Measurements from ENCODE around the gene PRICKLE4. TPM values are rescaled to one million over a fixed set of nuclear protein-coding genes. Genes with fewer than 3 reads are reported as not detected.
A peak's percentile ranks its signal among the peaks of the same experiment; 100 is the strongest.

PRICKLE4 gene
- total and polyA plus RNA-seq, 2 experiments from 2014 or later = 0.48 to 0.66 TPM

DNA sequence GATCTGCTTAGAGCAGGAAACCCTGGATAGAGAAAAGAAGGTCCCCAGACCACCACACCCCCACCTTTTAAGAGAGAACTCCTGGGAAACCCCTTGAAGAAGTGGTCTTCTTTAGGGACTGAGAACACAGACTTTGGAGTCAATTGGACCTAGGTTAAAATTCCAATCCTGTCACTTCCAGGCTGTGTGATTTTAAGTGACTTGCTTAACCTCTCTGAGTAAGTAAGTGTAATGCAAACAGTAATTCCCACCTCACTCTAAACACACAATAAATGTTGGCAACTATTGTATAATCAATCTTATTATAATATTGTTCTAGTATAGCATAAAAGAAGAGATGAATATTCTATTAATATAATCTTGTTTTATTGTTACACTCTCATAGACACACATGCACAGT, 48.4 kb upstream of the PRICKLE4 start (continued):
- TF ChIP-seq, protein P1, sequence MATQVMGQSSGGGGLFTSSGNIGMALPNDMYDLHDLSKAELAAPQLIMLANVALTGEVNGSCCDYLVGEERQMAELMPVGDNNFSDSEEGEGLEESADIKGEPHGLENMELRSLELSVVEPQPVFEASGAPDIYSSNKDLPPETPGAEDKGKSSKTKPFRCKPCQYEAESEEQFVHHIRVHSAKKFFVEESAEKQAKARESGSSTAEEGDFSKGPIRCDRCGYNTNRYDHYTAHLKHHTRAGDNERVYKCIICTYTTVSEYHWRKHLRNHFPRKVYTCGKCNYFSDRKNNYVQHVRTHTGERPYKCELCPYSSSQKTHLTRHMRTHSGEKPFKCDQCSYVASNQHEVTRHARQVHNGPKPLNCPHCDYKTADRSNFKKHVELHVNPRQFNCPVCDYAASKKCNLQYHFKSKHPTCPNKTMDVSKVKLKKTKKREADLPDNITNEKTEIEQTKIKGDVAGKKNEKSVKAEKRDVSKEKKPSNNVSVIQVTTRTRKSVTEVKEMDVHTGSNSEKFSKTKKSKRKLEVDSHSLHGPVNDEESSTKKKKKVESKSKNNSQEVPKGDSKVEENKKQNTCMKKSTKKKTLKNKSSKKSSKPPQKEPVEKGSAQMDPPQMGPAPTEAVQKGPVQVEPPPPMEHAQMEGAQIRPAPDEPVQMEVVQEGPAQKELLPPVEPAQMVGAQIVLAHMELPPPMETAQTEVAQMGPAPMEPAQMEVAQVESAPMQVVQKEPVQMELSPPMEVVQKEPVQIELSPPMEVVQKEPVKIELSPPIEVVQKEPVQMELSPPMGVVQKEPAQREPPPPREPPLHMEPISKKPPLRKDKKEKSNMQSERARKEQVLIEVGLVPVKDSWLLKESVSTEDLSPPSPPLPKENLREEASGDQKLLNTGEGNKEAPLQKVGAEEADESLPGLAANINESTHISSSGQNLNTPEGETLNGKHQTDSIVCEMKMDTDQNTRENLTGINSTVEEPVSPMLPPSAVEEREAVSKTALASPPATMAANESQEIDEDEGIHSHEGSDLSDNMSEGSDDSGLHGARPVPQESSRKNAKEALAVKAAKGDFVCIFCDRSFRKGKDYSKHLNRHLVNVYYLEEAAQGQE (IDR thresholded peaks at IDR 0.05; ENCODE audit: unreplicated experiment) = no peak
- TF ChIP-seq CREB1 (CRISPR knock-in tag; IDR thresholded peaks at IDR 0.05; ENCODE audit: low read depth) (no peak), POLR2AphosphoS5 (IDR thresholded peaks at IDR 0.05; ENCODE audit: low read depth) (no peak), EZH2phosphoT487 (IDR thresholded peaks at IDR 0.05; ENCODE audit: unreplicated experiment) (no peak)
- TF ChIP-seq, protein P2, sequence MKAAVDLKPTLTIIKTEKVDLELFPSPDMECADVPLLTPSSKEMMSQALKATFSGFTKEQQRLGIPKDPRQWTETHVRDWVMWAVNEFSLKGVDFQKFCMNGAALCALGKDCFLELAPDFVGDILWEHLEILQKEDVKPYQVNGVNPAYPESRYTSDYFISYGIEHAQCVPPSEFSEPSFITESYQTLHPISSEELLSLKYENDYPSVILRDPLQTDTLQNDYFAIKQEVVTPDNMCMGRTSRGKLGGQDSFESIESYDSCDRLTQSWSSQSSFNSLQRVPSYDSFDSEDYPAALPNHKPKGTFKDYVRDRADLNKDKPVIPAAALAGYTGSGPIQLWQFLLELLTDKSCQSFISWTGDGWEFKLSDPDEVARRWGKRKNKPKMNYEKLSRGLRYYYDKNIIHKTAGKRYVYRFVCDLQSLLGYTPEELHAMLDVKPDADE (IDR thresholded peaks at IDR 0.05) = no peak

DNA sequence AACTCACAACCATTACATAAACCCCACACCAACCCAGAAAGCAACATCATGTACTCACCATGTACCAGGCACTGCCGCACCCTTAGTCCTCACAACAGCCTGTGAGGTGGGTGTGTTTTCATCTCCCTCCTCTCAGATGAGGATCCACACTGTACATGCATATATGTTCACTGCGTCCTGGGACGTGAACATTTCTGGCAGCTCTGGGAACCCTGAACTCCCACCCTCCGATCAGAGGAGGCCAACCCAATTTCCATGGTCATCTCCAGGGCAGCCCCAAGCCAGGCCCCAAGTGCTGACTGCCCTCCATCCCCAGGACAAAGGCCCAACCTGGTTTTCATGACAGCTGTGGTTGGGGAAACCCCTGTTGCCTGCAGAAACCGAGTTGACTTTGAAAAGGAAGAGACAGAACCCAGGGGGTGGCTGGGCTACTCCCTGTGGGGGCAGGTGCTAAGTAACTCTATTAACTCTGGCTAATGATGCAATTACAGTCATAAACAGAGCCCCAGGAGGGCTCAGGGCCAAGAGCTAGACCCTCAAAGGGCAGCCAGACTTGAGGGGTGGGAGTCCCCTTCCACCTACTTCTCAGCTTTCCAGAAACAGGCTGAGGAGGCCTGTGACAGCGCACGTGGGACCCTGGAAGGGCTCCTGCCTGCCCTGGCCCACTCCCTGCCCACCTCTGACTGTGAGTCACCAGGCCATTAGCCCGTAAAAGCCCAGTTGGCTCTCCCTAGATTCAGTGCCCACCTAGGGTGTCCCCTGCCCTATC, 47.8 kb upstream of the PRICKLE4 start:
- Mint-ChIP-seq H3K27ac (no peak overlapping the region), H3K4me3 (peak overlapping the region; percentile 86), H3K9me3 (no peaks in the 10 kb centered on the region), H3K27me3 (ENCODE audit: insufficient read depth, low read depth, poor library complexity) (peaks cover 24% of the 10 kb centered on the region), H3K36me3 (ENCODE audit: low read depth) (no peaks in the 10 kb centered on the region), H3K4me1 (peaks cover 55% of the 10 kb centered on the region)
- Histone ChIP-seq H3K4me3 (peak overlapping the region; percentile 80), H3F3A (replicated peaks; ENCODE audit: low read depth) (peaks cover 14% of the 10 kb centered on the region), H3K4me2 (peak overlapping the region; percentile 95), H3K79me2 (replicated peaks; ENCODE audit: insufficient read depth) (no peaks in the 10 kb centered on the region), H2AFZ (peak overlapping the region; percentile 96; the same call in 1 of the 2 replicates), H3K27ac (ENCODE audit: low read depth) (no peak overlapping the region), H3K9me2 (ENCODE audit: insufficient read depth) (no peaks in the 10 kb centered on the region), H3K36me3 (ENCODE audit: insufficient read depth) (no peaks in the 10 kb centered on the region), H3K27me3 (ENCODE audit: insufficient read depth) (peaks cover 18% of the 10 kb centered on the region), H4K20me1 (replicated peaks; ENCODE audit: insufficient read depth) (no peaks in the 10 kb centered on the region), H3K4me1 (ENCODE audit: insufficient read depth) (peaks cover 32% of the 10 kb centered on the region)
- DNase-seq (ENCODE audit: low spot score) (peak; percentile 33), ATAC-seq (peak; percentile 3)
- no peak for TF ChIP-seq JUNB (IDR thresholded peaks at IDR 0.05; ENCODE audit: unreplicated experiment)
- no peak for TF ChIP-seq CREB1 (CRISPR knock-in tag; IDR thresholded peaks at IDR 0.05; ENCODE audit: low read depth)
- TF ChIP-seq, protein P2 (IDR thresholded peaks at IDR 0.05) = no peak; the same call in 1 of the 2 replicates
- no peak for TF ChIP-seq ZNF114 (CRISPR knock-in tag; IDR thresholded peaks at IDR 0.05)
- TF ChIP-seq, protein P3, sequence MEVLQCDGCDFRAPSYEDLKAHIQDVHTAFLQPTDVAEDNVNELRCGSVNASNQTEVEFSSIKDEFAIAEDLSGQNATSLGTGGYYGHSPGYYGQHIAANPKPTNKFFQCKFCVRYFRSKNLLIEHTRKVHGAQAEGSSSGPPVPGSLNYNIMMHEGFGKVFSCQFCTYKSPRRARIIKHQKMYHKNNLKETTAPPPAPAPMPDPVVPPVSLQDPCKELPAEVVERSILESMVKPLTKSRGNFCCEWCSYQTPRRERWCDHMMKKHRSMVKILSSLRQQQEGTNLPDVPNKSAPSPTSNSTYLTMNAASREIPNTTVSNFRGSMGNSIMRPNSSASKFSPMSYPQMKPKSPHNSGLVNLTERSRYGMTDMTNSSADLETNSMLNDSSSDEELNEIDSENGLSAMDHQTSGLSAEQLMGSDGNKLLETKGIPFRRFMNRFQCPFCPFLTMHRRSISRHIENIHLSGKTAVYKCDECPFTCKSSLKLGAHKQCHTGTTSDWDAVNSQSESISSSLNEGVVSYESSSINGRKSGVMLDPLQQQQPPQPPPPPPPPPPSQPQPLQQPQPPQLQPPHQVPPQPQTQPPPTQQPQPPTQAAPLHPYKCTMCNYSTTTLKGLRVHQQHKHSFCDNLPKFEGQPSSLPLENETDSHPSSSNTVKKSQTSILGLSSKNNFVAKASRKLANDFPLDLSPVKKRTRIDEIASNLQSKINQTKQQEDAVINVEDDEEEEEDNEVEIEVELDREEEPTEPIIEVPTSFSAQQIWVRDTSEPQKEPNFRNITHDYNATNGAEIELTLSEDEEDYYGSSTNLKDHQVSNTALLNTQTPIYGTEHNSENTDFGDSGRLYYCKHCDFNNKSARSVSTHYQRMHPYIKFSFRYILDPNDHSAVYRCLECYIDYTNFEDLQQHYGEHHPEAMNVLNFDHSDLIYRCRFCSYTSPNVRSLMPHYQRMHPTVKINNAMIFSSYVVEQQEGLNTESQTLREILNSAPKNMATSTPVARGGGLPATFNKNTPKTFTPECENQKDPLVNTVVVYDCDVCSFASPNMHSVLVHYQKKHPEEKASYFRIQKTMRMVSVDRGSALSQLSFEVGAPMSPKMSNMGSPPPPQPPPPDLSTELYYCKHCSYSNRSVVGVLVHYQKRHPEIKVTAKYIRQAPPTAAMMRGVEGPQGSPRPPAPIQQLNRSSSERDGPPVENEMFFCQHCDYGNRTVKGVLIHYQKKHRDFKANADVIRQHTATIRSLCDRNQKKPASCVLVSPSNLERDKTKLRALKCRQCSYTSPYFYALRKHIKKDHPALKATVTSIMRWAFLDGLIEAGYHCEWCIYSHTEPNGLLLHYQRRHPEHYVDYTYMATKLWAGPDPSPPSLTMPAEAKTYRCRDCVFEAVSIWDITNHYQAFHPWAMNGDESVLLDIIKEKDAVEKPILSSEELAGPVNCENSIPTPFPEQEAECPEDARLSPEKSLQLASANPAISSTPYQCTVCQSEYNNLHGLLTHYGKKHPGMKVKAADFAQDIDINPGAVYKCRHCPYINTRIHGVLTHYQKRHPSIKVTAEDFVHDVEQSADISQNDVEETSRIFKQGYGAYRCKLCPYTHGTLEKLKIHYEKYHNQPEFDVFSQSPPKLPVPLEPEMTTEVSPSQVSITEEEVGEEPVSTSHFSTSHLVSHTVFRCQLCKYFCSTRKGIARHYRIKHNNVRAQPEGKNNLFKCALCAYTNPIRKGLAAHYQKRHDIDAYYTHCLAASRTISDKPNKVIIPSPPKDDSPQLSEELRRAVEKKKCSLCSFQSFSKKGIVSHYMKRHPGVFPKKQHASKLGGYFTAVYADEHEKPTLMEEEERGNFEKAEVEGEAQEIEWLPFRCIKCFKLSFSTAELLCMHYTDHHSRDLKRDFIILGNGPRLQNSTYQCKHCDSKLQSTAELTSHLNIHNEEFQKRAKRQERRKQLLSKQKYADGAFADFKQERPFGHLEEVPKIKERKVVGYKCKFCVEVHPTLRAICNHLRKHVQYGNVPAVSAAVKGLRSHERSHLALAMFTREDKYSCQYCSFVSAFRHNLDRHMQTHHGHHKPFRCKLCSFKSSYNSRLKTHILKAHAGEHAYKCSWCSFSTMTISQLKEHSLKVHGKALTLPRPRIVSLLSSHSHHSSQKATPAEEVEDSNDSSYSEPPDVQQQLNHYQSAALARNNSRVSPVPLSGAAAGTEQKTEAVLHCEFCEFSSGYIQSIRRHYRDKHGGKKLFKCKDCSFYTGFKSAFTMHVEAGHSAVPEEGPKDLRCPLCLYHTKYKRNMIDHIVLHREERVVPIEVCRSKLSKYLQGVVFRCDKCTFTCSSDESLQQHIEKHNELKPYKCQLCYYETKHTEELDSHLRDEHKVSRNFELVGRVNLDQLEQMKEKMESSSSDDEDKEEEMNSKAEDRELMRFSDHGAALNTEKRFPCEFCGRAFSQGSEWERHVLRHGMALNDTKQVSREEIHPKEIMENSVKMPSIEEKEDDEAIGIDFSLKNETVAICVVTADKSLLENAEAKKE (CRISPR knock-in tag; IDR thresholded peaks at IDR 0.05) = no peak

Data from GM23338 (cell line).